Brain microvascular endothelial cell (primary cell): ENCODE measurements around the gene ERC2.

ENCODE experiments used
- DNase-seq: peaks from one replicate; pipeline ENCODE4 v3.0.0-alpha.2; 2020
- H3K27ac ChIP-seq: fragments of 250-450 bp; sonication (Bioruptor Pico); 2 replicates; pipeline ENCODE4 v1.5.1; 2020; ENCODE audit warnings: mild to moderate bottlenecking, moderate library complexity
- H3K27me3 ChIP-seq: fragments of 250-450 bp; sonication (Bioruptor Pico); replicated peaks from 2 replicates; pipeline ENCODE4 v1.5.1; 2020; ENCODE audit warnings: mild to moderate bottlenecking
- H3K36me3 ChIP-seq: fragments of 250-450 bp; sonication (Bioruptor Pico); replicated peaks from 2 replicates; pipeline ENCODE4 v1.5.1; 2020; ENCODE audit warnings: mild to moderate bottlenecking
- H3K4me3 ChIP-seq: 2 replicates; pipeline ENCODE4 v1.5.1; 2011; ENCODE audit warnings: low read depth, mild to moderate bottlenecking, control low read depth, low read length, moderate library complexity
- in situ Hi-C: cut with HindIII; loops from 2 replicates; pipeline ENCODE4 v1.10.0; 2017; ENCODE audit warnings: low sequenced_read_pairs, low pct_ligation_motif_present
- TF ChIP-seq, protein P1 (sequence below): IDR thresholded peaks from 2 replicates; pipeline ENCODE4 v1.5.1; 2011; ENCODE audit warnings: low read depth, mild to moderate bottlenecking, moderate library complexity, low read length, control low read depth, inconsistent platforms; ENCODE audit errors: missing control alignments

ERC2 gene

DNA sequence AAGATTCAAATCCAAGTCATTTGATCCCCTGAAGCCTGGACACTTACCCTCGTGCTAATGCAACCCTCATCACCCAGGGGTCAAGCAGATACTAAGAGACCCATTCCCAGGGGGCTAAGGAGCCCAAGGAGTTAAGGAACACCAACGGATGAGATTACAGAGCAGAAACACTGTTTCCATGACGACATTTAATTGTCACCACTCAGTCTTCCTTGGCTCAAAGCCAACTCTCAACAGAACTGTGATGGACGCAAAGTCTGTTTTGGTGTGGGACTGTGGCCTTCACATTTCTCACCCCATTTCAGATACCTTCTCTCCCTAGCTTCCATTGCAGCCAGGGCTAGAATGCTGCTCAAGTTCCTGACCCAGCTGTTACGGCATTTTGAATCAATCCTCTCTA lies 597.7 kb downstream of the ERC2 start:
- TF ChIP-seq, protein P1, sequence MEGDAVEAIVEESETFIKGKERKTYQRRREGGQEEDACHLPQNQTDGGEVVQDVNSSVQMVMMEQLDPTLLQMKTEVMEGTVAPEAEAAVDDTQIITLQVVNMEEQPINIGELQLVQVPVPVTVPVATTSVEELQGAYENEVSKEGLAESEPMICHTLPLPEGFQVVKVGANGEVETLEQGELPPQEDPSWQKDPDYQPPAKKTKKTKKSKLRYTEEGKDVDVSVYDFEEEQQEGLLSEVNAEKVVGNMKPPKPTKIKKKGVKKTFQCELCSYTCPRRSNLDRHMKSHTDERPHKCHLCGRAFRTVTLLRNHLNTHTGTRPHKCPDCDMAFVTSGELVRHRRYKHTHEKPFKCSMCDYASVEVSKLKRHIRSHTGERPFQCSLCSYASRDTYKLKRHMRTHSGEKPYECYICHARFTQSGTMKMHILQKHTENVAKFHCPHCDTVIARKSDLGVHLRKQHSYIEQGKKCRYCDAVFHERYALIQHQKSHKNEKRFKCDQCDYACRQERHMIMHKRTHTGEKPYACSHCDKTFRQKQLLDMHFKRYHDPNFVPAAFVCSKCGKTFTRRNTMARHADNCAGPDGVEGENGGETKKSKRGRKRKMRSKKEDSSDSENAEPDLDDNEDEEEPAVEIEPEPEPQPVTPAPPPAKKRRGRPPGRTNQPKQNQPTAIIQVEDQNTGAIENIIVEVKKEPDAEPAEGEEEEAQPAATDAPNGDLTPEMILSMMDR, result no peak
- H3K36me3 ChIP-seq, result no peaks in the 10 kb centered on the region
- in situ Hi-C loops, result no loop called here
- H3K4me3 ChIP-seq, result no peak overlapping the region
- no peaks in the 10 kb centered on the region for H3K27me3 ChIP-seq
- DNase-seq, result no peak
- no peak overlapping the region for H3K27ac ChIP-seq

DNA sequence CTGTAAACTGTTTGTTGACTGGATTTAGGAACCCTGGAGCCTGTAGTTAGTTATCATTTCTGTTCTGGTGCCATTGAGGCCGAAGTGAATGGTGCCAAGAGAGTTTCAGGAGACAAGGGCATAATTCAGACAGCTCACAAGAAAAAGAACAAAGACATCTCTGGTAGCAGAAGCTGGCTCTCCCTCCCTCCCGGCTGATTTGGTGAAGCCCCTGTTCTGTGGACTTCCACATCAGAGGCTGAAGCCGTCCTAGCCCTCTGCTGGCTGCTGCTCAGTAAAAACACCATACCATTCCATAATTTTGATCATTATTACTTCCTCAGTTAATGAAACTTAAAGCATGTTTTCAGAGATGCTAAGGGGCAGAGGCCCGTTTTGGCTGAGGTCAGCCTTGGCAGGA lies 599.9 kb downstream of the ERC2 start:
- in situ Hi-C loops, result no loop called here
- H3K36me3 ChIP-seq, result no peaks in the 10 kb centered on the region
- TF ChIP-seq, protein P1, result peak; percentile 49
- H3K4me3 ChIP-seq, result no peak overlapping the region
- no peak overlapping the region for H3K27ac ChIP-seq
- no peak for DNase-seq
- no peaks in the 10 kb centered on the region for H3K27me3 ChIP-seq

DNA sequence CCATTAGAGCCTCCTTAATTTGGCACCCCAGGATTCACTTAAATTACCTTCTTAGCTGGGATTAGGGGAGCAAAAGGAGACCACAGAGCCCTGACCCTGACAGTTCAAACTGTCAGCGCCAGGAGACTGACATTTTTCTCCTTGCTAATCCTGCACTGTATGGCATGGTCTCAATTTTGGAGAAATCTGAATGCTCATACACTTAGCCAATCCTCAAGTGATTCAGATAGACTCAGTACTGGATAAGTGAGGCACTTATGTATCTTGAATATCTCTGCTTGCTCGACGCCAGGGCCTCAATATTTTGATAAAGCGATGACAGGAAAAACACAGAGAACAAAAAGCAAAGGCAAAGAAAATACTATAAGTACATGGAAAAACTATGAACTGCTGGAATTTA lies 605.2 kb downstream of the ERC2 start:
- no peak for DNase-seq
- Histone ChIP-seq H3K27ac (no peak overlapping the region), H3K27me3 (no peaks in the 10 kb centered on the region), H3K36me3 (no peaks in the 10 kb centered on the region), H3K4me3 (no peak overlapping the region)
- TF ChIP-seq, protein P1, result no peak
- in situ Hi-C loops, result no loop called here

DNA sequence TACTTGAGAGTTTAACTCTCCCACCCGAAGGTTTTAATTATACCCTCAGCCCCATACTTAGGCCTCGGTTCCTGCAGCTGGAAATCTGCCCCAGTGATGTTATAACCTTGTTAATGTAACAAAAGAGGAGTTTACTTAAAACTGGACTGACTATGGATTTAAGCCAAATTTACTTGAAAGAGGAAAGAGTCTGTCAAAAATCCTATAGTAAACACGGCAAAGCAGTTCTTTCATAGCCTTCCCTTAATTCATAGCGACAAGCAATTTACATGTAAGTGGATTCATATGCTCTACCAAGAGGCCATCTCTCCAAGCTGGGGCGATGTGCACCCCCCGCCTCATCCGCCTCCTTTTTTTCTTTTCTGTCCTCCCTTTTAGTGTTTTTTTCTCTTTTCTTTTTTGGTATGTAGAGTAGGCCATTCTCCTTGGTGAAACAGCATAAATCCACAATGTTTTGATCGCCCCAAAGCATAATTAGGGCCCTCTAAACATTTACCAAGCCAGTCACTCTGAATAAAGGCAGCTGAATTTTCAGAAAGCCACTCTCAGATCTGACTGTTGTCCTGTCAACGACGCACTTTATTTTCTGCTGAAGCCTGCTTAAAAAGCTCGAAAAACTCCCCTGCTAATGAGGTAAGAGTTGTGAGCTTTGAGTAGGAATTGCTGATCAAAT lies 608.1 kb downstream of the ERC2 start:
- Histone ChIP-seq H3K36me3 (no peaks in the 10 kb centered on the region), H3K27ac (no peak overlapping the region), H3K4me3 (no peak overlapping the region), H3K27me3 (no peaks in the 10 kb centered on the region)
- in situ Hi-C loops, result no loop called here
- TF ChIP-seq, protein P1, result no peak
- no peak for DNase-seq

DNA sequence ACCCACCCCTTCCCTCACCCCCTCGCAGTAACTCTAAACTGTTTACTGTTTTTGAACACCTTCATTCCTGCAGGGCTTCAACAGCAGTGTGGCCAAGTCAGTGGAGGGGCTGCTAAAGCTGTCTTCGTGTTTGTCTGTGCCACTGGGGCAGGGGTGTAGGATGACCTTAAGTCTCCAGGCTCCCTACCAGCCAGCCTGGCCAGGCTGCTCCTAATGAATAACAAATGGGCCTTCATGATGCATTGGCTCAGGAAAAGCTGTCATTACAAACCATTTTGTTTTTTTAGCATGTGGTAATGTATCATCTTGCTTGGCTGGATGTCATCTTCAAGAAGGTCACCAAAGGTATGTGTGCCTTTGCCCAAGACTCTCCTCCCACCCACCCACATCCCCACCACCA lies 609.0 kb downstream of the ERC2 start:
- H3K27me3 ChIP-seq, result no peaks in the 10 kb centered on the region
- no peak for DNase-seq
- TF ChIP-seq, protein P1, result no peak
- no peak overlapping the region for H3K27ac ChIP-seq
- in situ Hi-C loops, result no loop called here
- no peaks in the 10 kb centered on the region for H3K36me3 ChIP-seq
- H3K4me3 ChIP-seq, result no peak overlapping the region

DNA sequence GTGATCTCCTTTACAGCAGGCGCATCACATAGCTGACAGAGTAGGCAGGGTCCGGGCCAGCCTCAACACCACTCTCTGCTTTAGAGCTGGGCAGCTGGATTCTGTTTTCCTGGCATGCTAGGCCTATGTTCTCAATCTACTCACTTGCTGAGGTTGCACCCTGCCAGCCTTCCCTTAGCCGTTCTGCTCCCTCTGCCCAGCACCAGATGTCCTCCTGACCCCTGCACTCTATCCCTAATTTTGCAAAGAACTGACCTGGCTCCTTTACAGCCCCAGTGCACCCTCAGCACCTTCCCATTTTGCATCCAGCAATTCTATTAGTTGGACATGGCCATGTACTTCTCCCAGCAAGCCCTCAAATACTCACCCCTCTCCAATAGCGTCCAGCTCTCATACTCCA lies 609.5 kb downstream of the ERC2 start:
- Histone ChIP-seq H3K27ac (no peak overlapping the region), H3K27me3 (no peaks in the 10 kb centered on the region), H3K36me3 (no peaks in the 10 kb centered on the region), H3K4me3 (no peak overlapping the region)
- DNase-seq, result no peak
- TF ChIP-seq, protein P1, result no peak
- in situ Hi-C loops, result no loop called here
